Activated CD4-positive, alpha-beta T cell treated with anti-CD3 and anti-CD28 coated beads for 36 hours (primary cell): ENCODE data around the gene NEK1. TPM values are rescaled to one million over a fixed set of nuclear protein-coding genes. Genes with fewer than 3 reads are reported as not detected.

Experiments used
- ATAC-seq: fragments of 200-7000 bp; cut with Tn5 transposase; one replicate; pipeline ENCODE4 v1.10.0; 2021; ENCODE audit warnings: mild to moderate bottlenecking, moderate library complexity
- CTCF ChIA-PET: fragments of 350-600 bp; sonication (Branson Sonifier 250); formaldehyde crosslinking; loops from one replicate; lab custom pipeline; 2021; ENCODE audit warnings: antibody characterized with exemption; lab: Charles Lee
- POLR2A ChIA-PET: fragments of 350-600 bp; sonication (Branson Sonifier 250); formaldehyde crosslinking; loops from one replicate; lab custom pipeline; 2021; ENCODE audit warnings: antibody characterized with exemption, inconsistent platforms; lab: Charles Lee
- DNase-seq: peaks from one replicate; pipeline ENCODE4 v3.0.0-alpha.2; 2020
- H3K27ac Mint-ChIP-seq: one replicate; pipeline ENCODE4 v1.8.0; 2021; ENCODE audit warnings: mixed read lengths
- H3K27me3 Mint-ChIP-seq: one replicate; pipeline ENCODE4 v1.8.0; 2021; ENCODE audit warnings: mixed read lengths
- H3K36me3 Mint-ChIP-seq: one replicate; pipeline ENCODE4 v1.8.0; 2021; ENCODE audit warnings: low read depth, mixed read lengths
- H3K4me1 Mint-ChIP-seq: one replicate; pipeline ENCODE4 v1.8.0; 2021; ENCODE audit warnings: mixed read lengths
- H3K4me3 Mint-ChIP-seq: one replicate; pipeline ENCODE4 v1.8.0; 2021; ENCODE audit warnings: mild to moderate bottlenecking, moderate library complexity, mixed read lengths
- H3K9me3 Mint-ChIP-seq: one replicate; pipeline ENCODE4 v1.8.0; 2021; ENCODE audit warnings: low read depth, mixed read lengths
- intact Hi-C, 2 experiments: fragments of 100-400 bp; cut with DNase I in 1 of 2; cut with micrococcal nuclease in 1 of 2; formaldehyde crosslinking; loops; one replicate each; pipeline versions ENCODE4 v1.14.2 to v1.15.1; 2022 to 2024; cut with DNase I, micrococcal nuclease
- total RNA-seq, 2 experiments: library from RNA; stranded (reverse); gene quantifications; one replicate each; pipeline ENCODE4 v1.2.3, GENCODE V29; 2021

Gene NEK1
- total RNA-seq, 2 experiments from 2014 or later, result 9.5 to 12.2 TPM

- Mint-ChIP-seq H3K27me3 (peaks cover 7% of the 10 kb centered on the region), H3K9me3 (peaks cover 8% of the 10 kb centered on the region), H3K36me3 (no peaks in the 10 kb centered on the region), H3K4me1 (no peaks in the 10 kb centered on the region), H3K4me3 (no peak overlapping the region), H3K27ac (no peak overlapping the region)
- DNase-seq (no peak), ATAC-seq (no peak)
- CTCF ChIA-PET, result no interaction called here
- intact Hi-C loops, result no loop called here
- POLR2A ChIA-PET, result no interaction called here
These were observed 250.6 kb downstream of the NEK1 start for GRCh38 chr4:169361756-169362155.

GRCh38 chr4:169359961-169360360 lies 252.4 kb downstream of the NEK1 start:
- Mint-ChIP-seq H3K4me1 (no peaks in the 10 kb centered on the region), H3K4me3 (no peak overlapping the region), H3K9me3 (no peaks in the 10 kb centered on the region), H3K36me3 (no peaks in the 10 kb centered on the region), H3K27me3 (peaks cover 7% of the 10 kb centered on the region), H3K27ac (no peak overlapping the region)
- ATAC-seq, result no peak
- no peak for DNase-seq
- intact Hi-C loops, result no loop called here
- POLR2A ChIA-PET, result no interaction called here
- CTCF ChIA-PET, result no interaction called here

- Mint-ChIP-seq H3K27me3 (no peaks in the 10 kb centered on the region), H3K4me1 (no peaks in the 10 kb centered on the region), H3K36me3 (no peaks in the 10 kb centered on the region), H3K27ac (no peak overlapping the region), H3K4me3 (no peak overlapping the region), H3K9me3 (no peaks in the 10 kb centered on the region)
- DNase-seq (no peak), ATAC-seq (no peak)
- ChIA-PET CTCF (interaction anchor here (0.6 kb wide), 1 partner anchor 130 kb away, joined by 3 read pairs; no protein-coding TSS in a partner anchor), POLR2A (no interaction called here)
- intact Hi-C loops, result no loop called here
These were observed 260.0 kb downstream of the NEK1 start for GRCh38 chr4:169352360-169352759.

GRCh38 chr4:169351872-169352271 lies 260.5 kb downstream of the NEK1 start:
- Mint-ChIP-seq H3K36me3 (no peaks in the 10 kb centered on the region), H3K4me3 (no peak overlapping the region), H3K27me3 (no peaks in the 10 kb centered on the region), H3K4me1 (no peaks in the 10 kb centered on the region), H3K9me3 (no peaks in the 10 kb centered on the region), H3K27ac (no peak overlapping the region)
- ChIA-PET CTCF (interaction anchor here (0.6 kb wide), 1 partner anchor 130 kb away, joined by 3 read pairs; no protein-coding TSS in a partner anchor), POLR2A (no interaction called here)
- intact Hi-C loops, result no loop called here
- no peak for ATAC-seq
- DNase-seq, result no peak

- no peaks in the 10 kb centered on the region for H3K27me3 Mint-ChIP-seq
- ChIA-PET POLR2A (no interaction called here), CTCF (no interaction called here)
- no peak for DNase-seq
- H3K4me1 Mint-ChIP-seq, result no peaks in the 10 kb centered on the region
- H3K4me3 Mint-ChIP-seq, result no peak overlapping the region
- no peak overlapping the region for H3K27ac Mint-ChIP-seq
- intact Hi-C loops, result no loop called here
- no peaks in the 10 kb centered on the region for H3K9me3 Mint-ChIP-seq
- no peaks in the 10 kb centered on the region for H3K36me3 Mint-ChIP-seq
- ATAC-seq, result no peak
These were observed 263.8 kb downstream of the NEK1 start for GRCh38 chr4:169348541-169348940.

GRCh38 chr4:169346840-169347239 lies 265.5 kb downstream of the NEK1 start:
- H3K4me1 Mint-ChIP-seq, result no peaks in the 10 kb centered on the region
- no peaks in the 10 kb centered on the region for H3K27me3 Mint-ChIP-seq
- H3K9me3 Mint-ChIP-seq, result no peaks in the 10 kb centered on the region
- CTCF ChIA-PET, result no interaction called here
- DNase-seq, result no peak
- H3K4me3 Mint-ChIP-seq, result no peak overlapping the region
- no peak for ATAC-seq
- intact Hi-C loops, result no loop called here
- H3K36me3 Mint-ChIP-seq, result no peaks in the 10 kb centered on the region
- POLR2A ChIA-PET, result no interaction called here
- H3K27ac Mint-ChIP-seq, result no peak overlapping the region

GRCh38 chr4:169345316-169345721 lies 267.1 kb downstream of the NEK1 start:
- H3K9me3 Mint-ChIP-seq, result no peaks in the 10 kb centered on the region
- DNase-seq, result no peak
- intact Hi-C loops, result no loop called here
- no peaks in the 10 kb centered on the region for H3K4me1 Mint-ChIP-seq
- no peak for ATAC-seq
- POLR2A ChIA-PET, result no interaction called here
- H3K27ac Mint-ChIP-seq, result no peak overlapping the region
- CTCF ChIA-PET, result no interaction called here
- no peaks in the 10 kb centered on the region for H3K27me3 Mint-ChIP-seq
- H3K4me3 Mint-ChIP-seq, result no peak overlapping the region
- no peaks in the 10 kb centered on the region for H3K36me3 Mint-ChIP-seq

Other genes starting within 250 kb of the NEK1 start
- gene CLCN3, start 8.0 kb upstream of the NEK1 start, total RNA-seq, result 10 to 100 TPM; 21.2 to 22.0 TPM
- 10 to 100 TPM; 29.8 to 34.7 TPM for gene HPF1, start 145.4 kb upstream of the NEK1 start, total RNA-seq